ENCODE measurements around the gene ARMC9.
"Not testable (repeated sequence)": the region's sequence is repeated elsewhere in the genome, so short reads cannot be mapped to it uniquely, and the experiment has no call there.

Gene ARMC9

GRCh38 chr2:231405601-231406367, 207.4 kb downstream of the ARMC9 start:
- not testable (repeated sequence) for DNase-seq (ENCODE audit: low spot score in 2 of 2); H3K36me3 Mint-ChIP-seq; H3K9me3 Mint-ChIP-seq
- Mint-ChIP-seq H3K27ac (peak overlapping the region; percentile 2), H3K4me1 (peaks cover 12% of the 10 kb centered on the region), H3K4me3 (peak overlapping the region; percentile 58)
- ATAC-seq = peak; percentile 36

GRCh38 chr2:231407686-231408085, 209.3 kb downstream of the ARMC9 start:
- ATAC-seq; DNase-seq (ENCODE audit: low spot score in 2 of 2); H3K36me3 Mint-ChIP-seq; H3K9me3 Mint-ChIP-seq; H3K4me3 Mint-ChIP-seq; H3K27ac Mint-ChIP-seq: not testable (repeated sequence)
- peaks cover 12% of the 10 kb centered on the region for H3K4me1 Mint-ChIP-seq

GRCh38 chr2:231408304-231408703, 209.9 kb downstream of the ARMC9 start:
- H3K9me3 Mint-ChIP-seq; DNase-seq (ENCODE audit: low spot score in 2 of 2); H3K27ac Mint-ChIP-seq; H3K36me3 Mint-ChIP-seq; H3K4me3 Mint-ChIP-seq; ATAC-seq: not testable (repeated sequence)
- H3K4me1 Mint-ChIP-seq = peaks cover 12% of the 10 kb centered on the region

- ATAC-seq = no peak
- Mint-ChIP-seq H3K9me3 (peaks cover 5% of the 10 kb centered on the region), H3K36me3 (no peaks in the 10 kb centered on the region)
Measured at GRCh38 chr2:231409776-231410175, 211.3 kb downstream of the ARMC9 start.

GRCh38 chr2:231410293-231411004, 212.0 kb downstream of the ARMC9 start:
- no peak overlapping the region for H3K27ac Mint-ChIP-seq
- no peak overlapping the region for H3K4me3 Mint-ChIP-seq
- H3K36me3 Mint-ChIP-seq = no peaks in the 10 kb centered on the region
- DNase-seq (ENCODE audit: low spot score in 2 of 2) (no peak), ATAC-seq (no peak)
- peaks cover 7% of the 10 kb centered on the region for H3K4me1 Mint-ChIP-seq
- H3K9me3 Mint-ChIP-seq = peaks cover 5% of the 10 kb centered on the region

More at GRCh38 chr2:231409776-231410175, 211.3 kb downstream of the ARMC9 start:
- peaks cover 12% of the 10 kb centered on the region for H3K4me1 Mint-ChIP-seq
- H3K27ac Mint-ChIP-seq = no peak overlapping the region
- no peak overlapping the region for H3K4me3 Mint-ChIP-seq
- DNase-seq (ENCODE audit: low spot score in 2 of 2) = no peak

- no peaks in the 10 kb centered on the region for H3K4me1 Mint-ChIP-seq
- peak overlapping the region; percentile 28 for H3K4me3 Mint-ChIP-seq
- DNase-seq (ENCODE audit: low spot score in 2 of 2) (no peak), ATAC-seq (no peak)
- H3K9me3 Mint-ChIP-seq = peaks cover 5% of the 10 kb centered on the region
- no peaks in the 10 kb centered on the region for H3K36me3 Mint-ChIP-seq
- no peak overlapping the region for H3K27ac Mint-ChIP-seq
Measured at GRCh38 chr2:231411237-231411636, 212.8 kb downstream of the ARMC9 start.

- no peak overlapping the region for H3K27ac Mint-ChIP-seq
- peaks cover 5% of the 10 kb centered on the region for H3K9me3 Mint-ChIP-seq
- peak overlapping the region; percentile 28 for H3K4me3 Mint-ChIP-seq
- H3K4me1 Mint-ChIP-seq = no peaks in the 10 kb centered on the region
- ATAC-seq = peak; percentile 97
- no peaks in the 10 kb centered on the region for H3K36me3 Mint-ChIP-seq
- DNase-seq (ENCODE audit: low spot score in 2 of 2) = peak; percentile 63 to 77
Measured at GRCh38 chr2:231411831-231412617, 213.6 kb downstream of the ARMC9 start.

- H3K36me3 Mint-ChIP-seq = no peaks in the 10 kb centered on the region
- no peak for DNase-seq (ENCODE audit: low spot score in 2 of 2)
- no peak overlapping the region for H3K27ac Mint-ChIP-seq
- peak overlapping the region; percentile 28 for H3K4me3 Mint-ChIP-seq
- no peaks in the 10 kb centered on the region for H3K4me1 Mint-ChIP-seq
- no peak for ATAC-seq
- H3K9me3 Mint-ChIP-seq = peaks cover 5% of the 10 kb centered on the region
Measured at GRCh38 chr2:231412618-231412963, 214.2 kb downstream of the ARMC9 start.

GRCh38 chr2:231413456-231413855, 215.0 kb downstream of the ARMC9 start:
- ATAC-seq = no peak
- no peak for DNase-seq (ENCODE audit: low spot score in 2 of 2)
- Mint-ChIP-seq H3K27ac (no peak overlapping the region), H3K36me3 (no peaks in the 10 kb centered on the region), H3K9me3 (peaks cover 5% of the 10 kb centered on the region), H3K4me3 (no peak overlapping the region), H3K4me1 (no peaks in the 10 kb centered on the region)

- DNase-seq (ENCODE audit: low spot score in 2 of 2) (no peak), ATAC-seq (no peak)
- Mint-ChIP-seq H3K9me3 (peaks cover 5% of the 10 kb centered on the region), H3K27ac (no peak overlapping the region), H3K4me3 (no peak overlapping the region), H3K4me1 (no peaks in the 10 kb centered on the region), H3K36me3 (no peaks in the 10 kb centered on the region)
Measured at GRCh38 chr2:231413921-231414476, 215.6 kb downstream of the ARMC9 start.

GRCh38 chr2:231415029-231415428, 216.6 kb downstream of the ARMC9 start:
- Mint-ChIP-seq H3K9me3 (peaks cover 5% of the 10 kb centered on the region), H3K36me3 (no peaks in the 10 kb centered on the region), H3K4me1 (no peaks in the 10 kb centered on the region), H3K4me3 (no peak overlapping the region), H3K27ac (no peak overlapping the region)
- ATAC-seq (no peak), DNase-seq (ENCODE audit: low spot score in 2 of 2) (no peak)

GRCh38 chr2:231418820-231419640, 220.6 kb downstream of the ARMC9 start:
- no peaks in the 10 kb centered on the region for H3K36me3 Mint-ChIP-seq
- no peak for DNase-seq (ENCODE audit: low spot score in 2 of 2)
- no peaks in the 10 kb centered on the region for H3K4me1 Mint-ChIP-seq
- ATAC-seq = peak; percentile 21
- H3K4me3 Mint-ChIP-seq = no peak overlapping the region
- no peak overlapping the region for H3K27ac Mint-ChIP-seq
- H3K9me3 Mint-ChIP-seq = no peaks in the 10 kb centered on the region

- Mint-ChIP-seq H3K27ac (no peak overlapping the region), H3K36me3 (no peaks in the 10 kb centered on the region), H3K4me3 (no peak overlapping the region), H3K9me3 (no peaks in the 10 kb centered on the region), H3K4me1 (peaks cover 11% of the 10 kb centered on the region)
- ATAC-seq (no peak), DNase-seq (ENCODE audit: low spot score in 2 of 2) (no peak)
Measured at GRCh38 chr2:231421051-231421580, 222.7 kb downstream of the ARMC9 start.

- no peaks in the 10 kb centered on the region for H3K9me3 Mint-ChIP-seq
- no peak overlapping the region for H3K27ac Mint-ChIP-seq
- no peak overlapping the region for H3K4me3 Mint-ChIP-seq
- H3K4me1 Mint-ChIP-seq = peaks cover 20% of the 10 kb centered on the region
- no peak for ATAC-seq
- no peaks in the 10 kb centered on the region for H3K36me3 Mint-ChIP-seq
- no peak for DNase-seq (ENCODE audit: low spot score in 2 of 2)
Measured at GRCh38 chr2:231422056-231422455, 223.6 kb downstream of the ARMC9 start.

Data from stimulated activated effector memory CD8-positive, alpha-beta T cell treated with anti-CD3 and anti-CD28 coated beads, Interleukin-12 subunit alpha, Interleukin-12 subunit beta, amount 100 ng/mL, for 72 hours (primary cell).